Hematopoietic multipotent progenitor cell treated with erythropoietin and hydrocortisone succinate and interleukin-3 and kit ligand, for 4 days (in vitro differentiated cells): ENCODE data around the gene PTPDC1.
"Not testable (repeated sequence)": the region's sequence is repeated elsewhere in the genome, so short reads cannot be mapped to it uniquely, and the experiment has no call there.

ENCODE experiments used
- DNase-seq: peaks from one replicate; pipeline ENCODE4 v3.0.0-alpha.2; 2015

PTPDC1 gene

GRCh38 chr9:94096819-94097577 lies 12.7 kb downstream of the PTPDC1 start:
- DNase-seq, result no peak

DNA sequence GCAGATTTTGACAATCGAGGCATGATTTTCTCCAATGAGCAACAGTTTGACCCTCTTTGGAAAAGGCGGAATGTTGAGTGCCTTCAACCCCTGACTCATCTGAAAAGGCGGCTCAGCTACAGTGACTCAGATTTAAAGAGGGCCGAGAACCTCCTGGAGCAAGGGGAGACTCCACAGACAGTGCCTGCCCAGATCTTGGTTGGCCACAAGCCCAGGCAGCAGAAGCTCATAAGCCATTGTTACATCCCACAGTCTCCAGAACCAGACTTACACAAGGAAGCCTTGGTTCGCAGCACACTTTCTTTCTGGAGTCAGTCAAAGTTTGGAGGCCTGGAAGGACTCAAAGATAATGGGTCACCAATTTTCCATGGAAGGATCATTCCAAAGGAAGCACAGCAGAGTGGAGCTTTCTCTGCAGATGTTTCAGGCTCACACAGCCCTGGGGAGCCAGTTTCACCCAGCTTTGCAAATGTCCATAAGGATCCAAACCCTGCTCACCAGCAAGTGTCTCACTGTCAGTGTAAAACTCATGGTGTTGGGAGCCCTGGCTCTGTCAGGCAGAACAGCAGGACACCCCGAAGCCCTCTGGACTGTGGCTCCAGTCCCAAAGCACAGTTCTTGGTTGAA lies 13.6 kb downstream of the PTPDC1 start:
- DNase-seq, result no peak

GRCh38 chr9:94100152-94100879 lies 16.1 kb downstream of the PTPDC1 start:
- DNase-seq, result no peak

- DNase-seq, result peak; percentile 51
These were observed 17.0 kb downstream of the PTPDC1 start for GRCh38 chr9:94101162-94101853.

- DNase-seq, result no peak
These were observed 24.3 kb downstream of the PTPDC1 start for GRCh38 chr9:94108584-94108983.

DNA sequence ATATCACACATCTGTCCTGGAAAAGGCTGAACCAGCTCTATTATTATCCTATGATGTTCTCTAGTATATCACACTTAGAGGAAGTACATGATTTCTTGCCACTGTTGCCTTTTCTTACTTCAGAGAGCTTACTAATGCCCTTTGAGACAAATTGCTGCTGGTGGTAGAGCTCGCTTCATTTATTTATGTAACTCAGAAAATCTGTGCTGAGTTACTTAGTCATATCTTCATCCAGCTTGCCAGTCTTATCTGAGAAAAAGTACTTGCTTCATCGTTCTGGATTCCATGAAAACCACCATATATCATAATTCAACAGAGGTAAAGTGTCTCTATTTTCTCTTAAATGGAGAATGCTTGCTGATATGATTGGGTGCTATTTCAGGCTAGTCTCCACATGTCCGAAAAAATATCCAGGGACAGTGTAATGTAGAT lies 26.6 kb downstream of the PTPDC1 start:
- no peak for DNase-seq

DNA sequence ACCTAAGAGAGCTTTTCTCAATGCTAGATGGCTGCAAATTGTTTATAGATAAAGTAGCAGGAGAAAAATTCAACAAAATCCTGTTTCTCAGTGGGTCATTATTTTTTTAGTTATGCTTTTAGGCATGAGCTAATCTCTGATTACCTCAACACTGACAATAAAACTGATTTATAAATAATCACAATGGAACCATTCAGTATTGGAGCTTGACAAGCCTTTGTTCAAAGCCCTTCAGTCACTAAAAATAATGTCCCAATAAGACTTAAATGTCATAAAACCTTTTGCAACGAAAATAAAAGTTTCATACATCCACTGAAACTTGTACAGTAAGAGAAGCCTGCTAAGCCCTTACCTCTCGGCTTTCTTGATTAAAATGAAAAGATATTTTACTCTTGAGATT lies 27.2 kb downstream of the PTPDC1 start:
- DNase-seq, result no peak

DNA sequence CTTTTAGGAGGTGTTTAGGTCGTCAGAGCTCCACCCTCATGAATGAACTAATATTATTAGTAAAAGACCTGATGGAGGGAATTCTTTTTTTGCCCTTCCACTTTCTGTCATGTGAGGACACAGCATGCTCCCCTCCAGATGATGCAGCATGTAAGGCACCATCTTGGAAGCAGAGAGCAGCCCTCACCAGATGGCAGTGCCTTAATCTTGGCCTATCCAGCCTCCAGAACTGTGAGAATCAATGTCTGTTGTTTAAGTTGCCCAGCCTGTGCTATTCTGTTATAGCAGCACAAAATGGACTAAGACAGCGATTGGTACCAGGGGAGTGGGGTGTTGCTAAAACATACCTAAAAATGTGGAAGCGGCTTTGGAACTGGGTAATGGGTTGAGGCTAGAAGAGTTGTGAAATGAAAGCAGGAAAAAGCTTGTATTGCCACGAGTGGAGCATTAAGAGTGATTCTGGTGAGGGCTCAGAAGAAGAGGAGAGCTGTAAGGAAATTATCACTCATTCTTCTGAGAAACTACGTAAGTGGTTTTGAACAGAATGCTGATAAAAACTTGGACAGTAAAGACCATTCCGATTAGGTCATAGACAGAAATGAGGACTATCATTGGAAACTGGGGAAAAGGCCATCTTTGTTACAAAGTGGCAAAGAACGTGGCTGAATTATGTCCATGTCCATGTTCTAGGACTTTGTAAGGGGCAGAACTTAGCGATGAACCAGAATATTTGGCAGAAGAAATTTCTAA lies 28.6 kb downstream of the PTPDC1 start:
- DNase-seq, result peak; percentile 41

- DNase-seq, result not testable (repeated sequence)
These were observed 35.8 kb downstream of the PTPDC1 start for GRCh38 chr9:94120088-94120487.

DNA sequence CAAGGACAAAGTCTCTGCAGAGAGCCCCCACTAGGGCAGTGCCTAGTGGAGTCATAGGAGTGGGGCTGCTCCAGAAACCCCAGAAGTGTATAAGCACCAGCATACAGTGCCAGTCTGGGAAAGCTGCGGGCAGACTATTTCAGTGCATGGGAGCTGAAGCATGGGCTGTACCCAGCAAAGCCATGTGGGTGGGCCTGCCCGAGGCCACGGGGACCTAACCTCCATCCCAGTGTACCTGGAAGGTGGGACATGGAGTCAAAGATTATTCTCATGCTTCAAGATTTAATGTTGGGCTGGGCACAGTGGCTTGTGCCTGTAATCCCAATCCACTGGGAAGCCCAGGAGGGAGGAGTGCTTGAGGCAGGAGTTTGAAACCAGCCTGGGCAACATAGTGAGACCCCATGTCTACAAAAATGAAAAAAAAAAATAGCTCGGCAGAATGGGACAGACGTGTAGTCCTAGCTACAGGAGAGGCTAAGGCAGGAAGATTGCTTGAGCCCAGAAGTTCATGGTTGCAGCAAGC lies 36.7 kb downstream of the PTPDC1 start:
- no peak for DNase-seq

DNA sequence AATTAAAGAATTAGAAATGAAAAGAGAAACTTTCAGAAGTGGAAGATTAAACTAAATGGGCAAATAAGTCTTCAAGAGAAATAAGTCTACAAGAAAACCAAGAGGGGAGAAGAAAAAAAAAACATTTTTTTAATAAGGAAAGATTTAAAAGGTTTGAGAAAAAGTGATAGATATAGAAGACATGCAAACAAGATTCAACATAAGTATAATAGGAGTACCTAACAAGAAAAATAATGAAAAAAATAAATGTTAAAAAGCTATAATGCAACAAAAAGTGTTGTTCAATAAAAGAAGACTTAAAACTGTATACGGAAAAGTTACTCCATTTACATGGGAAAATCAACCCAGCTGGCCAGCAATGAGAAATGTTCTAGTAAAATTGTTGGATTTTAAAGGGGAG lies 42.6 kb downstream of the PTPDC1 start:
- DNase-seq, result no peak

GRCh38 chr9:94127806-94128205 lies 43.5 kb downstream of the PTPDC1 start:
- DNase-seq, result no peak

GRCh38 chr9:94128580-94128979 lies 44.3 kb downstream of the PTPDC1 start:
- no peak for DNase-seq

DNA sequence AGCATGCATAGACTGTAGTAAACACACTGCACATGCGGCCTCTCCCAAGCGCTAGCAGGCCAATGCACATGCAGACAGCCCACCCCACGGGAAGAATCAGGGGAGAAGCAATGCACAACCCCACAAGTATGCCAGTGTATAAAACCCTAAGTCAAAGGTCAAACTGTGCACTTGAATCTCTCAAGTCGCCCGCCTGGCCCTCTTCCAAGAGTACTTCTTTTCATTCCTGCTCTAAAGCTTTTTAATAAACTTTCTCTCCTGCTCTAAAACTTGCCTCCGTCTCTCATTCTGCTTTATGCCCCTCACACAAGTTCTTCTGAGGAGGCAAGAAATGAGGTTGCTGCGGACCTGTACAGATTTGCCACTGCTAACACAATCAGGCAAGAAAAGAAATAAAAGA lies 50.4 kb downstream of the PTPDC1 start:
- DNase-seq, result no peak

- DNase-seq, result peak; percentile 32
These were observed 51.0 kb downstream of the PTPDC1 start for GRCh38 chr9:94135222-94135621.

GRCh38 chr9:94139672-94140417 lies 55.6 kb downstream of the PTPDC1 start:
- peak; percentile 37 for DNase-seq

DNA sequence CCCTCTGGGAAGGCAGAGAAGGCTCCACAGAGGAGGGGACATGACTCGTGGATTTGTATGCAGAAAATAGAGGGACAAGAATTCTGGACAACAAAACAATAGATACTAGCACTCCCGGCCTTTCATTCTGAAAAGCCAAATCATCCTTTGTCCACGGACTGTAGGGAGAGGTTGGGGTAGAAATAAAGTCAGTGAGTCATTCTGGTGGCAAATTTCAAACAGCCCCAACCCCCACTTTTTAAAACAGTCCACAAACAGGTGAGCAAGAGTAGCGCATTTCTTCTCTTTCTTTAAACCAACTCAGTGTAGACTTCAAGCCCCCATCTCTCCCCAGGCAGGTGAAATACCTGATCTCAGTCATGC lies 56.1 kb downstream of the PTPDC1 start:
- DNase-seq, result no peak

DNA sequence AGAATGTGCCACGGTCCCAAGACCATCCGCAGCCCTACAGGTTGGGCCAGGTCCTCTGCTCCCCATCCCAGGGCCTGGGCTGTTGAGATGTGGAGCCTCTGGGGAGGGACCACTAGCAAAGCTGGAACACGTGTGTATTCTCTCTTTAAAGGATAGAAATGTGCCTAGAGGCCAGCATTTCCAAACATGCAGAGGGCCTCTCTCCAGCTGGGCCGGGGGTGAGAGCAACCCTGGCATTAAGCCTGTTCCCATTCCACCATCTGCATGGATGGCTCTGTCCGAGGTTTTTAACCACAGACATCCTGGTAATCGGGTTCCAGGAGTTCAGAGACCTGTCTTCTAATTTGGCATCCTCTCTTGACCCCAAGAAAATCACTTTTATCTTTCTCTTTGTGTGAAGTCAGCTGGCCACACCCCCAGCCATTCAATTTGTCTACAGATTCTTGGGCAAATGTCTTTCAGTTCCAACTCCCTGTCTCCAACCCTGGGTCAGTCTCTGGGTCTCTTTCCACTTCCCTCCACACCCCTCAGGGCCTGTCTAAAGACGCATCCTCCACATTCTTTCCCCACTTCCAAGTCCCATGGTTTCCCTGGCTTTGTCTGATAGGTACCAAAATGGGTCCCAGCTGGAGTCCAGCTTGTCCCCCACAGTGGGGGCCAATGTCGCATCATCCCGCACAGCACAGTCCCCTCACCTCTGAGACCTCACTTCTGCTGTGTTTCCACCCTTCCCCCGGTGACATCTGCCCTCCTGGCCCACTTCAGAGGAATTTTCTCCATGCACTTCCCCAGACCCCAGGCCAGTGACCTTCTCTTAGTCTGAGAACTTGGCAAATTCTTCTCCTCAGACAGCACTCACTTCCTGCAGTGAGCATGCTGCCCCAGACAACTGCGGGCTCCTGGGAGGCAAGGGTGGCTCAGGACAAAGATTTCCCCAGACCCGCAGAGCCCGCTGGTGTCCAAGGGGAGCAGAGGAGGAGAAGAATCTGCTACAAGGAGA lies 56.8 kb downstream of the PTPDC1 start:
- DNase-seq, result no peak

GRCh38 chr9:94142353-94142752 lies 58.1 kb downstream of the PTPDC1 start:
- DNase-seq, result no peak

- no peak for DNase-seq
These were observed 60.1 kb downstream of the PTPDC1 start for GRCh38 chr9:94144394-94144793.
